ENCODE results near the gene GGT6.

The GGT6 gene

GRCh38 chr17:4534515-4534914 lies 25.9 kb downstream of the GGT6 start:
- no peak for DNase-seq (ENCODE audit: low read depth)
- no peak overlapping the region for H3K4me3 ChIP-seq (ENCODE audit: low read length)
- TF ChIP-seq, protein P1, sequence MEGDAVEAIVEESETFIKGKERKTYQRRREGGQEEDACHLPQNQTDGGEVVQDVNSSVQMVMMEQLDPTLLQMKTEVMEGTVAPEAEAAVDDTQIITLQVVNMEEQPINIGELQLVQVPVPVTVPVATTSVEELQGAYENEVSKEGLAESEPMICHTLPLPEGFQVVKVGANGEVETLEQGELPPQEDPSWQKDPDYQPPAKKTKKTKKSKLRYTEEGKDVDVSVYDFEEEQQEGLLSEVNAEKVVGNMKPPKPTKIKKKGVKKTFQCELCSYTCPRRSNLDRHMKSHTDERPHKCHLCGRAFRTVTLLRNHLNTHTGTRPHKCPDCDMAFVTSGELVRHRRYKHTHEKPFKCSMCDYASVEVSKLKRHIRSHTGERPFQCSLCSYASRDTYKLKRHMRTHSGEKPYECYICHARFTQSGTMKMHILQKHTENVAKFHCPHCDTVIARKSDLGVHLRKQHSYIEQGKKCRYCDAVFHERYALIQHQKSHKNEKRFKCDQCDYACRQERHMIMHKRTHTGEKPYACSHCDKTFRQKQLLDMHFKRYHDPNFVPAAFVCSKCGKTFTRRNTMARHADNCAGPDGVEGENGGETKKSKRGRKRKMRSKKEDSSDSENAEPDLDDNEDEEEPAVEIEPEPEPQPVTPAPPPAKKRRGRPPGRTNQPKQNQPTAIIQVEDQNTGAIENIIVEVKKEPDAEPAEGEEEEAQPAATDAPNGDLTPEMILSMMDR (IDR thresholded peaks at IDR 0.05; ENCODE audit: insufficient read depth, low read depth, low read length, missing control alignments), result no peak

- H3K4me3 ChIP-seq (ENCODE audit: low read length), result no peak overlapping the region
- TF ChIP-seq, protein P1 (IDR thresholded peaks at IDR 0.05; ENCODE audit: insufficient read depth, low read depth, low read length, missing control alignments), result no peak
- DNase-seq (ENCODE audit: low read depth), result no peak
These were observed 26.6 kb downstream of the GGT6 start for GRCh38 chr17:4533523-4534504.

DNA sequence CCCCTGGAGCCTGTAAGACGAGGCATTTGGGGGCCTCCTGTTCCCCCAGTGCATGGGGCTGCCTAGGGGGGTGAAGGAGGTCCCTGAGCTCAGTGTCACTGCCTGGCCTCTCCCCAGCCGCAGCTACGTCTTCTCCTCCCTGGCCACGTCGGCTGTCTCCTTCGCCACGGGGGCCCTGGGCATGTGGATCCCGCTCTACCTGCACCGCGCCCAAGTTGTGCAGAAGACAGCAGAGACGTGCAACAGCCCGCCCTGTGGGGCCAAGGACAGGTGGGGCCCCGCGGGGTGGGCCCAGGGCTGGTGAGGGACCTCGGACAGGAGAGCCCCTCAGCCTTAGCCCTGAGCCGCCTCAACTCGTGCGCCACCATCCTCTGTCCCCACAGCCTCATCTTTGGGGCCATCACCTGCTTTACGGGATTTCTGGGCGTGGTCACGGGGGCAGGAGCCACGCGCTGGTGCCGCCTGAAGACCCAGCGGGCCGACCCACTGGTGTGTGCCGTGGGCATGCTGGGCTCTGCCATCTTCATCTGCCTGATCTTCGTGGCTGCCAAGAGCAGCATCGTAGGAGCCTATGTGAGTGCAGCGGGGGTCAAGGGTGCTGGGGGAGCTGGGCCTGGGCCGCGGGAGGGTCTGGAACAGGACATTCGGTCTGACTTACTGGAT lies 27.4 kb downstream of the GGT6 start:
- no peak for DNase-seq (ENCODE audit: low read depth)
- no peak overlapping the region for H3K4me3 ChIP-seq (ENCODE audit: low read length)
- TF ChIP-seq, protein P1 (IDR thresholded peaks at IDR 0.05; ENCODE audit: insufficient read depth, low read depth, low read length, missing control alignments), result no peak

DNA sequence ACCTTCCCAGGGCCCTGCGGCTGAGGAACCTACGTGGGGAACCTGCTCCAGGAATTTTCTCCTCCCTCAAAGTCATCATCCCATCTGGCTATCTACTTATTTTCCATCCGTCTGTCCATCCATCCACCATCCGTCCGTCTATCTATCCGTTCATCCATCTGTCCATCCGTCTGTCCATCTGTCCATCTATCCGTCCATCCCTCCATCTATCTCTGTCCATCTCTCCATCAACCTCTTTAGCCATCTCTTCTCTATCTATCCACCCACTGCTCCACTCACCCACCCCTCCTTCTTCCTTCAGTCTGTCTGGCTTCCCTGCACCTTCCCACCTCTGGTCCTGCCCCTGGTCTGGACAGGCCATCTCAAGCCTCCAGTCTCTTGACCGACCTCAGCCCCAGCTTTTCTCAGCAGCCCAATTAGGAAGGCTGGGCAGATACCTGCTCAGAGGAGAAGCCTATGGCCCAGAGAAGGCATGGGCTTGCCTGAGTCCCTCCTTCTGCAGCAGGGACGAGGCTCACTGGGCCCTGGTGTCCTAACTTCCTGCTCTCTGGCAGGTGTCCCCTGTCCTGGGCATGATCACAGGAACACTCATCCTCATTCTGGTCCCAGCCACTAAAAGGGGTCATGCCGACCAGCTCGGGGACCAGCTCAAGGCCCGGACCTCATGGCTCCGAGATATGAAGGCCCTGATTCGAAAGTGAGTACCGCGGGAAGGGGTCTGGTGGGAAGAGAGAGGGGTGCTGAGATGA lies 28.2 kb downstream of the GGT6 start:
- no peak overlapping the region for H3K4me3 ChIP-seq (ENCODE audit: low read length)
- TF ChIP-seq, protein P1 (IDR thresholded peaks at IDR 0.05; ENCODE audit: insufficient read depth, low read depth, low read length, missing control alignments), result no peak
- no peak for DNase-seq (ENCODE audit: low read depth)

GRCh38 chr17:4530799-4531730 lies 29.3 kb downstream of the GGT6 start:
- H3K4me3 ChIP-seq (ENCODE audit: low read length), result no peak overlapping the region
- no peak for DNase-seq (ENCODE audit: low read depth)
- TF ChIP-seq, protein P1 (IDR thresholded peaks at IDR 0.05; ENCODE audit: insufficient read depth, low read depth, low read length, missing control alignments), result no peak

Data from epithelial cell of esophagus (primary cell).